D721Med (cell line): ENCODE data around the gene TMEM154.

Experiments used
- DNase-seq: peaks from one replicate; pipeline ENCODE4 v3.0.0; 2011; ENCODE audit warnings: low spot score; ENCODE audit not compliant: insufficient read length
- FAIRE-seq: peaks from 2 replicates; lab custom pipeline; 2011; peaks lifted over from hg19 to GRCh38; lab: Jason Lieb, UNC
- CTCF ChIP-seq: IDR thresholded peaks from 2 replicates; pipeline ENCODE4 v1.5.1; 2012; ENCODE audit warnings: mild to moderate bottlenecking, control low read depth; ENCODE audit not compliant: insufficient read depth; ENCODE audit errors: missing control alignments

The TMEM154 gene

GRCh38 chr4:152587127-152587526 is 92.7 kb downstream of the TMEM154 start:
- FAIRE-seq = no peak
- DNase-seq = no peak
- no peak for TF ChIP-seq CTCF

GRCh38 chr4:152586668-152587067 is 93.1 kb downstream of the TMEM154 start:
- TF ChIP-seq CTCF = no peak
- DNase-seq = no peak
- no peak for FAIRE-seq

GRCh38 chr4:152585023-152585441 is 94.8 kb downstream of the TMEM154 start:
- FAIRE-seq (no peak), DNase-seq (no peak)
- no peak for TF ChIP-seq CTCF

- FAIRE-seq (no peak), DNase-seq (no peak)
- no peak for TF ChIP-seq CTCF
Measured at GRCh38 chr4:152581536-152582160, 98.1 kb downstream of the TMEM154 start.

- no peak for TF ChIP-seq CTCF
- no peak for DNase-seq
- no peak for FAIRE-seq
Measured at GRCh38 chr4:152579916-152580315, 99.9 kb downstream of the TMEM154 start.

- no peak for TF ChIP-seq CTCF
- FAIRE-seq = no peak
- DNase-seq = no peak
Measured at GRCh38 chr4:152579107-152579764, 100.6 kb downstream of the TMEM154 start.

GRCh38 chr4:152578670-152579069 is 101.1 kb downstream of the TMEM154 start:
- TF ChIP-seq CTCF = no peak
- no peak for DNase-seq
- FAIRE-seq = no peak
